GM10248 (cell line): ENCODE data around the gene ELMO2.
"Not testable (repeated sequence)": the region's sequence is repeated elsewhere in the genome, so short reads cannot be mapped to it uniquely, and the experiment has no call there.

Experiments used
- CTCF ChIA-PET: fragments of 300-600 bp; sonication (Branson Sonifier 250); formaldehyde crosslinking; extraction: SDS; loops from one replicate; lab custom pipeline; 2021; ENCODE audit warnings: antibody characterized with exemption; lab: Yijun Ruan, JAX
- POLR2A ChIA-PET: fragments of 350-650 bp; sonication (Branson Sonifier 250); formaldehyde crosslinking; extraction: SDS; loops from one replicate; lab custom pipeline; 2020; ENCODE audit warnings: antibody characterized with exemption; lab: Yijun Ruan, JAX
- DNase-seq: peaks from one replicate; pipeline ENCODE4 v3.0.0; 2012; ENCODE audit errors: extremely low spot score
- CTCF ChIP-seq: IDR thresholded peaks from 2 replicates; pipeline ENCODE4 v1.5.1; 2012; ENCODE audit warnings: mild to moderate bottlenecking, low read depth; ENCODE audit errors: extremely low read depth, missing control alignments, control extremely low read depth

Gene ELMO2

GRCh38 chr20:46388937-46389336 lies 17.5 kb downstream of the ELMO2 start:
- CTCF ChIA-PET = no interaction called here
- DNase-seq = no peak
- no peak for TF ChIP-seq CTCF
- POLR2A ChIA-PET = no interaction called here

GRCh38 chr20:46388201-46388836 lies 18.1 kb downstream of the ELMO2 start:
- ChIA-PET CTCF (interaction anchor here (0.7 to 1.0 kb wide), 2 partner anchors 9 to 10 kb away, joined by 3 to 4 read pairs; no protein-coding TSS in a partner anchor), POLR2A (no interaction called here)

GRCh38 chr20:46387054-46387453 lies 19.4 kb downstream of the ELMO2 start:
- CTCF ChIA-PET = interaction anchor here (1.2 to 1.6 kb wide), 3 partner anchors 13 to 38 kb away, joined by 3 to 5 read pairs (median 3); no protein-coding TSS in a partner anchor
- DNase-seq, POLR2A ChIA-PET: not testable (repeated sequence)

More at GRCh38 chr20:46388201-46388836, 18.1 kb downstream of the ELMO2 start:
- TF ChIP-seq CTCF = no peak
- DNase-seq = no peak

- ChIA-PET CTCF (interaction anchor here (0.8 to 2.1 kb wide), 5 partner anchors 9 to 21 kb away, joined by 3 to 7 read pairs (median 3); no protein-coding TSS in a partner anchor), POLR2A (no interaction called here)
- no peak for DNase-seq
- no peak for TF ChIP-seq CTCF
These were observed 27.9 kb downstream of the ELMO2 start for GRCh38 chr20:46378412-46379009.

GRCh38 chr20:46377518-46377917 lies 28.9 kb downstream of the ELMO2 start:
- ChIA-PET CTCF (interaction anchor here (1.0 to 2.1 kb wide), 4 partner anchors 12 to 28 kb away, joined by 3 to 7 read pairs (median 4); no protein-coding TSS in a partner anchor), POLR2A (no interaction called here)
- no peak for TF ChIP-seq CTCF
- DNase-seq = no peak

GRCh38 chr20:46376196-46376785 lies 30.1 kb downstream of the ELMO2 start:
- ChIA-PET CTCF (interaction anchor here (0.8 to 1.7 kb wide), 4 partner anchors 12 to 36 kb away, joined by 3 to 5 read pairs (median 4); no protein-coding TSS in a partner anchor), POLR2A (no interaction called here)
- DNase-seq = no peak
- no peak for TF ChIP-seq CTCF
